Measurements from ENCODE around the gene USF3.

DNA sequence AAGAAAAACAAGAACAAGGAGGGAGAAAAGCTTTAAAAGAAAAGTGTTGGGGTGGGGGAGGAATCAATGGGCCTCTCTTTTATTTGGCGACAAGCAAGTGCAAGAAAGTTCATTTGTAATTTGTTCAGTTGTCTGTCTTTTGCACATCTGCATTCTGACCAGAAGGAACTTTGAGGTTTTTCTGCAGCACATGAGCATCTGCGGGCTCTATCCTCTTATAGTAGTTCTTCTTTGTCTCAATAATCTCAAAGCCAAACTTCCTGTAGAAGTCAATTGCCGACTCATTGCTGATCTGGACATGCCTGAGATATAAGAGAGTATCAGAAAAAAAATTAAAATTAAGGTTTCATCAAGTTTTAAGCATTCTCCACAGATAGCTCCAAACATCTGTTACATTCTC lies 25.2 kb upstream of the USF3 start:
- TF ChIP-seq CTCF (IDR thresholded peaks at IDR 0.05), result no peak
- TF ChIP-seq POLR2A (IDR thresholded peaks at IDR 0.05), result no peak

Data from uterus (tissue), 2 donors.